Measurements from ENCODE around the gene CDK14. TPM values are rescaled to one million over a fixed set of nuclear protein-coding genes. Genes with fewer than 3 reads are reported as not detected.

Gene CDK14
- total and polyA plus RNA-seq, 8 donors = 0.58 to 43.9 (median 12.2) TPM

- no peak for DNase-seq
- TF ChIP-seq CTCF (IDR thresholded peaks at IDR 0.05) (no peak), POLR2A (IDR thresholded peaks at IDR 0.05) (no peak), POLR2AphosphoS5 (IDR thresholded peaks at IDR 0.05) (no peak), EP300 (IDR thresholded peaks at IDR 0.05) (no peak)
- H3K4me3 ChIP-seq = no peak overlapping the region
- no peak overlapping the region for H3K27ac ChIP-seq
- H3K9me3 ChIP-seq = no peaks in the 10 kb centered on the region
- intact Hi-C loops (cut with DNase I; ENCODE audit: low total_unique reads) = no loop called here
- 94 to 96% (median 95%) methylated on average over 2 of the region's 2 CpGs for whole genome bisulfite sequencing, 5 donors
- H3K27me3 ChIP-seq = no peaks in the 10 kb centered on the region
- no peaks in the 10 kb centered on the region for H3K36me3 ChIP-seq
- peaks cover 0 to 47% (median 15%) of the 10 kb centered on the region in 4 donors for H3K4me1 ChIP-seq
These were observed 168.9 kb downstream of the CDK14 start for GRCh38 chr7:90764848-90765570.

GRCh38 chr7:90766814-90767564 lies 170.9 kb downstream of the CDK14 start:
- peak overlapping the region; percentile 60 to 84 (median 79) for H3K27ac ChIP-seq
- H3K4me1 ChIP-seq = peaks cover 0 to 37% (median 10%) of the 10 kb centered on the region in 4 donors
- no peaks in the 10 kb centered on the region for H3K36me3 ChIP-seq
- no peak for TF ChIP-seq CTCF (IDR thresholded peaks at IDR 0.05)
- TF ChIP-seq POLR2AphosphoS5 (IDR thresholded peaks at IDR 0.05) = peak in 2 of 3 donors; percentile 27 to 34
- no peak overlapping the region for H3K4me3 ChIP-seq
- intact Hi-C loops (cut with DNase I; ENCODE audit: low total_unique reads) = no loop called here
- 37 to 68% (median 48%) methylated on average over 7 of the region's 7 CpGs for WGBS, 5 donors
- H3K27me3 ChIP-seq = no peaks in the 10 kb centered on the region
- DNase-seq = peak; percentile 79 to 83
- H3K9me3 ChIP-seq = no peaks in the 10 kb centered on the region

GRCh38 chr7:90768301-90768700 lies 172.2 kb downstream of the CDK14 start:
- intact Hi-C loops (cut with DNase I; ENCODE audit: low total_unique reads) = no loop called here

More at GRCh38 chr7:90768301-90768700, 172.2 kb downstream of the CDK14 start:
- peaks cover 0 to 30% (median 10%) of the 10 kb centered on the region in 4 donors for H3K4me1 ChIP-seq
- WGBS, 5 donors = 72 to 78% (median 74%) methylated on average over 6 of the region's 6 CpGs
- no peaks in the 10 kb centered on the region for H3K9me3 ChIP-seq
- DNase-seq = no peak
- H3K27me3 ChIP-seq = no peaks in the 10 kb centered on the region
- peak overlapping the region in 4 of 5 donors; percentile 60 to 84 (median 74) for H3K27ac ChIP-seq
- H3K36me3 ChIP-seq = no peaks in the 10 kb centered on the region
- no peak overlapping the region for H3K4me3 ChIP-seq
- TF ChIP-seq EP300 (IDR thresholded peaks at IDR 0.05) (no peak), POLR2AphosphoS5 (IDR thresholded peaks at IDR 0.05) (no peak), POLR2A (IDR thresholded peaks at IDR 0.05) (no peak), CTCF (IDR thresholded peaks at IDR 0.05) (no peak)

Measured in stomach (tissue), 9 donors.